Activated CD4-positive, alpha-beta T cell treated with anti-CD3 and anti-CD28 coated beads for 36 hours (primary cell): ENCODE data around the gene CEACAM3. TPM values are rescaled to one million over a fixed set of nuclear protein-coding genes. Genes with fewer than 3 reads are reported as not detected.
A peak's percentile ranks its signal among the peaks of the same experiment; 100 is the strongest.

ENCODE experiments used
- ATAC-seq: fragments of 200-7000 bp; cut with Tn5 transposase; one replicate; pipeline ENCODE4 v1.10.0; 2021; ENCODE audit warnings: mild to moderate bottlenecking, moderate library complexity
- CTCF ChIA-PET: fragments of 350-600 bp; sonication (Branson Sonifier 250); formaldehyde crosslinking; loops from one replicate; lab custom pipeline; 2021; ENCODE audit warnings: antibody characterized with exemption; lab: Charles Lee
- POLR2A ChIA-PET: fragments of 350-600 bp; sonication (Branson Sonifier 250); formaldehyde crosslinking; loops from one replicate; lab custom pipeline; 2021; ENCODE audit warnings: antibody characterized with exemption, inconsistent platforms; lab: Charles Lee
- DNase-seq: peaks from one replicate; pipeline ENCODE4 v3.0.0-alpha.2; 2020
- H3K27ac Mint-ChIP-seq: one replicate; pipeline ENCODE4 v1.8.0; 2021; ENCODE audit warnings: mixed read lengths
- H3K27me3 Mint-ChIP-seq: one replicate; pipeline ENCODE4 v1.8.0; 2021; ENCODE audit warnings: mixed read lengths
- H3K36me3 Mint-ChIP-seq: one replicate; pipeline ENCODE4 v1.8.0; 2021; ENCODE audit warnings: low read depth, mixed read lengths
- H3K4me1 Mint-ChIP-seq: one replicate; pipeline ENCODE4 v1.8.0; 2021; ENCODE audit warnings: mixed read lengths
- H3K4me3 Mint-ChIP-seq: one replicate; pipeline ENCODE4 v1.8.0; 2021; ENCODE audit warnings: mild to moderate bottlenecking, moderate library complexity, mixed read lengths
- H3K9me3 Mint-ChIP-seq: one replicate; pipeline ENCODE4 v1.8.0; 2021; ENCODE audit warnings: low read depth, mixed read lengths
- intact Hi-C, 2 experiments: fragments of 100-400 bp; cut with DNase I in 1 of 2; cut with micrococcal nuclease in 1 of 2; formaldehyde crosslinking; loops; one replicate each; pipeline versions ENCODE4 v1.14.2 to v1.15.1; 2022 to 2024; cut with DNase I, micrococcal nuclease
- total RNA-seq, 2 experiments: library from RNA; stranded (reverse); gene quantifications; one replicate each; pipeline ENCODE4 v1.2.3, GENCODE V29; 2021

CEACAM3 gene
- total RNA-seq, 2 experiments from 2014 or later, result not detected

GRCh38 chr19:41839211-41839610, 42.8 kb downstream of the CEACAM3 start:
- Mint-ChIP-seq H3K27me3 (peaks cover 21% of the 10 kb centered on the region), H3K9me3 (no peaks in the 10 kb centered on the region), H3K36me3 (no peaks in the 10 kb centered on the region), H3K4me3 (no peak overlapping the region), H3K27ac (no peak overlapping the region), H3K4me1 (no peaks in the 10 kb centered on the region)
- CTCF ChIA-PET, result interaction anchor here (0.7 to 6.3 kb wide), 5 partner anchors 12 to 269 kb away, joined by 3 to 34 read pairs (median 4); no protein-coding TSS in a partner anchor
- POLR2A ChIA-PET, result no interaction called here
- DNase-seq (no peak), ATAC-seq (no peak)
- intact Hi-C loops, result loop anchor here in 1 of 2 experiments (5.0 kb wide), 1 partner anchor 47 kb away; no protein-coding TSS in a partner anchor

DNA sequence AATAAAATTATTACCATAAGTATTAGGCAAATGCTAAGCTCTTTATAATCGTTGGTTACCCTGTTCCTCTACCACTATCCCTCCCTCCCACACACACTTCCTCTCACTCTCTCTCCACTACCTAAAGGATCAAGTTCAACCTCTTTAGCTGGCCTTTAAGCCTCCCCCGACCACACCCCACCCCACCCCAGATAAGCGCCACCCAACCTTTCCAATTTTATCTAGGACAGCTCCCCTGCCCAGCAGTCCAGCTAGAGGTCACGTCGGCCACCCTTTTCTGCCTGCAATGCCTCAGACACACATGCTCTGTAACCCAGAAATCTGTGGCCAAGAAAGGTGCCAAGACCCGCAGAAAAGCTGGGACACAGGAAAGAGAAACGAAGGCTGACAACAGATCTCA, 47.0 kb downstream of the CEACAM3 start:
- Mint-ChIP-seq H3K9me3 (no peaks in the 10 kb centered on the region), H3K4me1 (no peaks in the 10 kb centered on the region), H3K27me3 (peaks cover 10% of the 10 kb centered on the region), H3K27ac (no peak overlapping the region), H3K36me3 (no peaks in the 10 kb centered on the region), H3K4me3 (no peak overlapping the region)
- DNase-seq (no peak), ATAC-seq (no peak)
- intact Hi-C loops, result no loop called here
- ChIA-PET POLR2A (no interaction called here), CTCF (interaction anchor here (0.7 to 1.4 kb wide), 2 partner anchors 16 to 50 kb away, joined by 3 to 4 read pairs; no protein-coding TSS in a partner anchor)

DNA sequence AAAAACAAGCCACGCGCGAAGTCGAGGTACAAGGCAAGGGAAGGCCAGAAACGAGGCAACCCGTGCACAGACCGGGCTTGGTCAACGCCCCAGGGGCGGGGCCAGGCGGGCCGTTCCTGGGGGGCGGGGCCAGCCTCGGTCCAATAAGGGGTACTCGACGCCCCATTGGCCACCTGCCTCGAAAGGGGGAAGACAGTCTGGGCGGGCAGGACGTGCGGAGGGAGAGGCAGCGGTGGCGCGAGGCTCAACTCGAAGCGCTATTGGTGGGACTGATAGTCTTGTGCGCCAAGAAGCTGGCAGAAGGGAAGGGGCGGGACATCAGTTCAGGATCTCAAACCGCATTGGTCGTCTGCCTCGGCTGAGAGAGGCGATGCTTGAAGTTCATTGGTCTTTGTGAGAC, 48.2 kb downstream of the CEACAM3 start, which contains the start of gene LYPD4:
LYPD4 (minus strand) TSS at position 83 of the 400 bp plus-strand sequence. CDS start 5,398 bp downstream, outside the sequence.
- POLR2A ChIA-PET, result interaction anchor here (0.6 kb wide), 1 partner anchor 30 kb away, joined by 3 read pairs; no protein-coding TSS in a partner anchor
- H3K36me3 Mint-ChIP-seq, result no peaks in the 10 kb centered on the region
- H3K27ac Mint-ChIP-seq, result no peak within 1 kb of the TSS
- H3K27me3 Mint-ChIP-seq, result peaks cover 2% of the 10 kb centered on the region
- CTCF ChIA-PET, result interaction anchor here (0.6 to 1.0 kb wide), 2 partner anchors 14 kb away, joined by 3 read pairs; no protein-coding TSS in a partner anchor
- no peaks in the 10 kb centered on the region for H3K9me3 Mint-ChIP-seq
- intact Hi-C loops, result no loop called here
- DNase-seq (no peak), ATAC-seq (no peak)
- H3K4me1 Mint-ChIP-seq, result no peaks in the 10 kb centered on the region
- no peak within 1 kb of the TSS for H3K4me3 Mint-ChIP-seq

DNA sequence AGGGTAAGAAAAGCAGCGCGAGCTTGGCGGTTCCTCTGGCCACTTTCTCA, 48.4 kb downstream of the CEACAM3 start, which contains the start of gene DMRTC2:
DMRTC2 (plus strand) TSS at position 42 of the 50 bp plus-strand sequence. CDS start 2,387 bp downstream, outside the sequence.
- no peak for DNase-seq
- Mint-ChIP-seq H3K27ac (no peak within 1 kb of the TSS), H3K9me3 (no peaks in the 10 kb centered on the region), H3K4me1 (no peaks in the 10 kb centered on the region), H3K27me3 (peaks cover 2% of the 10 kb centered on the region), H3K4me3 (no peak within 1 kb of the TSS), H3K36me3 (no peaks in the 10 kb centered on the region)
- POLR2A ChIA-PET, result interaction anchor here (0.6 kb wide), 1 partner anchor 31 kb away, joined by 3 read pairs; no protein-coding TSS in a partner anchor
- intact Hi-C loops, result no loop called here
- no peak for ATAC-seq
- CTCF ChIA-PET, result interaction anchor here (1.0 kb wide), 1 partner anchor 14 kb away, joined by 3 read pairs; no protein-coding TSS in a partner anchor

DNA sequence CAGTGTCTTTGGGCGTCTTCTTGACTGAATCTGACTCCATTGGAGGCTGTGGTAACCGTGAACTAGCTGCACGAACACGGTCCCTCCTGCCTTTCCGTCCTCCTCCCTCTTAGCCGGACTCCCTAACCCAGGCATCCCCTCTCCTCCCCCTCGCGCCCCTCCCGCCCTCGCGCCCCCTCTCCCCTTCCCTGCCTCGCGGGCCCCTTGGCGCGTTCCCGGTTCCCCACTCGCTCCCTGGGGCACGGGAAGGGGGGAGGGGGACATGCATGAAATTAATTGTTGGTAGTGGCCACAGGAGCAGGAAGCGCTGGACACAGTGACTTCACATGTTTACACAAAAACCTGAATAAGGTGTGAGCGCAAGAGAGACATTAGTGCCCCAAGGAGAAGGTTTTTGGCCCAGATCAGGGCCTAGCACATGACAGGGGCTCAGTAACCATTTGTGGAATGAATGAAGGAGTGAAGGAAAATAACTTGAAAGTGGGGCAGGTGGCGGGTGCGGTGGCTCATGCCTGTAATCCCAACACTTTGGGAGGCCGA, 48.7 kb downstream of the CEACAM3 start:
- ChIA-PET CTCF (no interaction called here), POLR2A (interaction anchor here (0.6 kb wide), 1 partner anchor 31 kb away, joined by 3 read pairs; no protein-coding TSS in a partner anchor)
- intact Hi-C loops, result no loop called here
- ATAC-seq (no peak), DNase-seq (no peak)
- no peaks in the 10 kb centered on the region for H3K9me3 Mint-ChIP-seq
- no peaks in the 10 kb centered on the region for H3K4me1 Mint-ChIP-seq
- H3K27me3 Mint-ChIP-seq, result peaks cover 2% of the 10 kb centered on the region
- no peaks in the 10 kb centered on the region for H3K36me3 Mint-ChIP-seq
- no peak overlapping the region for H3K27ac Mint-ChIP-seq
- H3K4me3 Mint-ChIP-seq, result no peak overlapping the region

GRCh38 chr19:41847351-41848105, 51.1 kb downstream of the CEACAM3 start:
- POLR2A ChIA-PET, result no interaction called here
- no peak for DNase-seq
- no peak overlapping the region for H3K4me3 Mint-ChIP-seq
- ATAC-seq, result no peak
- H3K36me3 Mint-ChIP-seq, result no peaks in the 10 kb centered on the region
- intact Hi-C loops, result no loop called here
- CTCF ChIA-PET, result interaction anchor here (0.6 to 1.2 kb wide), 3 partner anchors 11 to 94 kb away, joined by 3 to 4 read pairs (median 3); no protein-coding TSS in a partner anchor
- H3K27ac Mint-ChIP-seq, result no peak overlapping the region
- H3K27me3 Mint-ChIP-seq, result peaks cover 2% of the 10 kb centered on the region
- H3K9me3 Mint-ChIP-seq, result no peaks in the 10 kb centered on the region
- H3K4me1 Mint-ChIP-seq, result no peaks in the 10 kb centered on the region

DNA sequence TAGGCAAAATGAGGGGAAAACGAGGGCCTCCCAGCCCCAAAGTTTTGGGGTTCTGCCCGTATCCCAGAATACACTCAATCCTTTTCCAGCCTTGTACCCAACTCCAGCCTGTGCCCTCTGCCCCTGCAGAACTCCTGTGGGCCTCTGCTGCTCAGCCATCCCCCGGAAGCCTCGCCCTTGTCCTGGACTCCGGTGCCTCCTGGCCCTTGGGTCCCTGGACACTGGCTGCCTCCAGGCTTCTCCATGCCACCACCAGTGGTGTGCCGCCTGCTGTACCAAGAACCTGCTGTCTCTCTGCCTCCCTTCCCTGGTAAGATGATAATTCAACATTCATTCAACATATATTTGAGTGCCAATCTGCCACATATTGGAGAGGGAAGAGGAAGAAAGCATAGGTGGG, 52.3 kb downstream of the CEACAM3 start:
- ChIA-PET CTCF (interaction anchor here (1.2 to 4.8 kb wide), 2 partner anchors 11 to 25 kb away, joined by 3 to 26 read pairs; no protein-coding TSS in a partner anchor), POLR2A (no interaction called here)
- intact Hi-C loops, result no loop called here
- no peaks in the 10 kb centered on the region for H3K9me3 Mint-ChIP-seq
- no peak for DNase-seq
- no peaks in the 10 kb centered on the region for H3K4me1 Mint-ChIP-seq
- H3K27ac Mint-ChIP-seq, result no peak overlapping the region
- ATAC-seq, result no peak
- peaks cover 1% of the 10 kb centered on the region for H3K27me3 Mint-ChIP-seq
- H3K4me3 Mint-ChIP-seq, result no peak overlapping the region
- no peaks in the 10 kb centered on the region for H3K36me3 Mint-ChIP-seq

- no peaks in the 10 kb centered on the region for H3K9me3 Mint-ChIP-seq
- no peaks in the 10 kb centered on the region for H3K36me3 Mint-ChIP-seq
- DNase-seq (no peak), ATAC-seq (peak; percentile 16)
- CTCF ChIA-PET, result interaction anchor here (1.2 to 4.8 kb wide), 2 partner anchors 11 to 24 kb away, joined by 3 to 26 read pairs; no protein-coding TSS in a partner anchor
- intact Hi-C loops, result no loop called here
- no peaks in the 10 kb centered on the region for H3K4me1 Mint-ChIP-seq
- H3K4me3 Mint-ChIP-seq, result no peak overlapping the region
- POLR2A ChIA-PET, result no interaction called here
- no peak overlapping the region for H3K27ac Mint-ChIP-seq
- peaks cover 2% of the 10 kb centered on the region for H3K27me3 Mint-ChIP-seq
Measured at GRCh38 chr19:41849067-41849466, 52.7 kb downstream of the CEACAM3 start.

DNA sequence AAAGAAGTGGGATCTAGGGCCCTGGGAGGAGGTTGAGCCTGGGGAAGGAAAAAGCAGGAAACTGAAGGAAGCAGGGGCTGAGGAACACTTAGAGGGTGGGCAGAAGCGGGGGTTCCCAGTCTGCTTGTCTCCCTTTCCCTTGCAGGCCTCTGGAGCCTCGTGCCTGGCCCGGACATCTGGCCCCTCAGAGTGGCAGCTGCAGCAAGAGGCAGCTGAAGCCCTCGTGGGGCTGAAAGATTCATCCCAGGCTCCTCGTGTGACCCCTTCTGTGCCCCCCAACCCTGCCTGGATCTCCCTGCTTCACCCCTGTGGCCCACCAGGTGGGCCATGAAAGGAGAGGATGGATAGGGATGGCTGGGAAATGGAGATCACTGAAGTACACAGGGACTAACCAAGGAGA, 54.0 kb downstream of the CEACAM3 start:
- Mint-ChIP-seq H3K9me3 (no peaks in the 10 kb centered on the region), H3K27ac (no peak overlapping the region), H3K4me3 (no peak overlapping the region), H3K36me3 (no peaks in the 10 kb centered on the region), H3K4me1 (no peaks in the 10 kb centered on the region), H3K27me3 (peaks cover 4% of the 10 kb centered on the region)
- ChIA-PET CTCF (interaction anchor here (1.1 to 4.8 kb wide), 3 partner anchors 13 to 209 kb away, joined by 3 to 26 read pairs (median 3); no protein-coding TSS in a partner anchor), POLR2A (interaction anchor here (0.6 kb wide), 1 partner anchor 348 kb away, joined by 10 read pairs; no protein-coding TSS in a partner anchor)
- DNase-seq (no peak), ATAC-seq (no peak)
- intact Hi-C loops, result no loop called here

GRCh38 chr19:41851456-41851855, 55.1 kb downstream of the CEACAM3 start:
- H3K36me3 Mint-ChIP-seq, result no peaks in the 10 kb centered on the region
- no peak for DNase-seq
- no peaks in the 10 kb centered on the region for H3K4me1 Mint-ChIP-seq
- H3K27ac Mint-ChIP-seq, result no peak overlapping the region
- intact Hi-C loops, result no loop called here
- H3K27me3 Mint-ChIP-seq, result peaks cover 4% of the 10 kb centered on the region
- ChIA-PET POLR2A (interaction anchor here (0.7 kb wide), 1 partner anchor 21 kb away, joined by 3 read pairs; no protein-coding TSS in a partner anchor), CTCF (interaction anchor here (0.7 to 4.8 kb wide), 6 partner anchors 14 to 211 kb away, joined by 3 to 26 read pairs (median 4); no protein-coding TSS in a partner anchor)
- H3K4me3 Mint-ChIP-seq, result no peak overlapping the region
- no peak for ATAC-seq
- H3K9me3 Mint-ChIP-seq, result no peaks in the 10 kb centered on the region

- DNase-seq (no peak), ATAC-seq (no peak)
- no peak overlapping the region for H3K4me3 Mint-ChIP-seq
- no peaks in the 10 kb centered on the region for H3K36me3 Mint-ChIP-seq
- intact Hi-C loops, result no loop called here
- ChIA-PET CTCF (interaction anchor here (1.0 to 4.8 kb wide), 2 partner anchors 16 to 19 kb away, joined by 4 to 26 read pairs; no protein-coding TSS in a partner anchor), POLR2A (no interaction called here)
- peaks cover 6% of the 10 kb centered on the region for H3K4me1 Mint-ChIP-seq
- H3K27ac Mint-ChIP-seq, result no peak overlapping the region
- H3K9me3 Mint-ChIP-seq, result no peaks in the 10 kb centered on the region
- H3K27me3 Mint-ChIP-seq, result peaks cover 4% of the 10 kb centered on the region
Measured at GRCh38 chr19:41853344-41853743, 57.0 kb downstream of the CEACAM3 start.
